Activated naive CD4-positive, alpha-beta T cell treated with anti-CD3 and anti-CD28 coated beads, Interleukin-2, amount 10 ng/mL, durations not matched to agents 7 days and 5 days (primary cell): ENCODE data around the gene CHMP4B.

ENCODE experiments used
- CTCF ChIA-PET: fragments of 350-600 bp; sonication (Branson Sonifier 250); formaldehyde crosslinking; loops from one replicate; lab custom pipeline; 2021; ENCODE audit warnings: antibody characterized with exemption; lab: Charles Lee
- DNase-seq: peaks from one replicate; pipeline ENCODE4 v3.0.0-alpha.2; 2020
- H3K27ac Mint-ChIP-seq: one replicate; pipeline ENCODE4 v1.8.0; 2021; ENCODE audit warnings: mild to moderate bottlenecking, moderate library complexity, mixed read lengths
- H3K27me3 Mint-ChIP-seq: one replicate; pipeline ENCODE4 v1.8.0; 2021; ENCODE audit warnings: mild to moderate bottlenecking, mixed read lengths
- H3K36me3 Mint-ChIP-seq: one replicate; pipeline ENCODE4 v1.8.0; 2021; ENCODE audit warnings: mixed read lengths
- H3K4me1 Mint-ChIP-seq: one replicate; pipeline ENCODE4 v1.8.0; 2021; ENCODE audit warnings: mixed read lengths
- H3K4me3 Mint-ChIP-seq: one replicate; pipeline ENCODE4 v1.8.0; 2021; ENCODE audit warnings: mild to moderate bottlenecking, moderate library complexity, mixed read lengths
- H3K9me3 Mint-ChIP-seq: one replicate; pipeline ENCODE4 v1.8.0; 2021; ENCODE audit warnings: mixed read lengths

Gene CHMP4B

DNA sequence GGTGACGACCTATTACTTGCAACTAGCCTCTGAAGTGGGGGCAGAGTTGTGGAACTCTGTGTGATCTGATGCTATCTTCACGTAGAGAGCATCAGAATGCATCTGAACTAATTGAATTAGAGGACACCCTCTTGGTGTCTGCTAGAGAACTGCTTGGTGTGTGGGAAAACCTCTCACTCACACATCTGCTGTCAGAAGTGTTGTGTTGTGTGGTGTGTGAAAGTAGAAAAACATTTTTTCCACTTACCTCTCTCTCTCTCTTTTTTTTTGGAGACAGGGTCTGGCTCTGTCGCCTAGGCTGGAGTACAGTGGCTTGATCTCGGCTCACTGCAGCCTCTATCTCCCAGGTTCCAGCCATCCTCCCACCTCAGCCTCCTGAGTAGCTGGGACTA, 90.0 kb downstream of the CHMP4B start:
- Mint-ChIP-seq H3K36me3 (no peaks in the 10 kb centered on the region), H3K9me3 (no peaks in the 10 kb centered on the region), H3K27ac (no peak overlapping the region), H3K27me3 (peaks cover 62% of the 10 kb centered on the region), H3K4me1 (no peaks in the 10 kb centered on the region), H3K4me3 (no peak overlapping the region)
- CTCF ChIA-PET = interaction anchor here (1.5 to 2.5 kb wide), 2 partner anchors 13 to 168 kb away, joined by 4 to 12 read pairs; no protein-coding TSS in a partner anchor
- no peak for DNase-seq

GRCh38 chr20:33902011-33902410, 90.9 kb downstream of the CHMP4B start:
- no peak for DNase-seq
- Mint-ChIP-seq H3K36me3 (no peaks in the 10 kb centered on the region), H3K9me3 (no peaks in the 10 kb centered on the region), H3K4me3 (no peak overlapping the region), H3K27ac (no peak overlapping the region), H3K4me1 (no peaks in the 10 kb centered on the region), H3K27me3 (peaks cover 63% of the 10 kb centered on the region)
- CTCF ChIA-PET = no interaction called here
